HG02642 (cell line): ENCODE data around the gene SHCBP1.
"Not testable (repeated sequence)": the region's sequence is repeated elsewhere in the genome, so short reads cannot be mapped to it uniquely, and the experiment has no call there.

ENCODE experiments used
- ATAC-seq: cut with Tn5 transposase; IDR thresholded peaks from one replicate; pipeline ENCODE4 v1.9.1; 2021; ENCODE audit warnings: mild to moderate bottlenecking; ENCODE audit not compliant: unreplicated experiment, poor library complexity

SHCBP1 gene

GRCh38 chr16:46621006-46621933 lies at the start of gene SHCBP1:
TSS of gene SHCBP1 (minus strand) at chr16:46621379. CDS start at chr16:46621359, 20 bp downstream.
- peak; percentile 93 for ATAC-seq

- no peak for ATAC-seq
Measured at GRCh38 chr16:46662123-46662522, 40.9 kb upstream of the SHCBP1 start.

- peak; percentile 96 for ATAC-seq
Measured at GRCh38 chr16:46658925-46659324, 37.7 kb upstream of the SHCBP1 start.

GRCh38 chr16:46651305-46651704 lies 30.1 kb upstream of the SHCBP1 start:
- ATAC-seq = no peak

- ATAC-seq = no peak
Measured at GRCh38 chr16:46650254-46650623, 29.1 kb upstream of the SHCBP1 start.

- ATAC-seq = no peak
Measured at GRCh38 chr16:46649588-46650253, 28.5 kb upstream of the SHCBP1 start.

- ATAC-seq = no peak
Measured at GRCh38 chr16:46648656-46649055, 27.5 kb upstream of the SHCBP1 start.

GRCh38 chr16:46638947-46639925 lies 18.1 kb upstream of the SHCBP1 start:
- ATAC-seq = no peak

- ATAC-seq = no peak
Measured at GRCh38 chr16:46632778-46633733, 11.9 kb upstream of the SHCBP1 start.

- ATAC-seq = no peak
Measured at GRCh38 chr16:46629331-46630219, 8.4 kb upstream of the SHCBP1 start.

- ATAC-seq = no peak
Measured at GRCh38 chr16:46627746-46628145, 6.6 kb upstream of the SHCBP1 start.

- not testable (repeated sequence) for ATAC-seq
Measured at GRCh38 chr16:46626681-46627080, 5.5 kb upstream of the SHCBP1 start.

GRCh38 chr16:46624862-46625261 lies 3.7 kb upstream of the SHCBP1 start:
- ATAC-seq = not testable (repeated sequence)

GRCh38 chr16:46623707-46624106 lies 2.5 kb upstream of the SHCBP1 start:
- ATAC-seq = not testable (repeated sequence)

- not testable (repeated sequence) for ATAC-seq
Measured at GRCh38 chr16:46623246-46623645, 2.1 kb upstream of the SHCBP1 start.

- ATAC-seq = no peak
Measured at GRCh38 chr16:46621934-46622676, 926 bp upstream of the SHCBP1 start.

- no peak for ATAC-seq
Measured at GRCh38 chr16:46620266-46621005, 743 bp downstream of the SHCBP1 start.
